GM19035 (cell line): ENCODE measurements around the gene FAAP20.

ENCODE experiments used
- ATAC-seq: cut with Tn5 transposase; IDR thresholded peaks from one replicate; pipeline ENCODE4 v1.9.1; 2021; ENCODE audit not compliant: unreplicated experiment

Gene FAAP20

DNA sequence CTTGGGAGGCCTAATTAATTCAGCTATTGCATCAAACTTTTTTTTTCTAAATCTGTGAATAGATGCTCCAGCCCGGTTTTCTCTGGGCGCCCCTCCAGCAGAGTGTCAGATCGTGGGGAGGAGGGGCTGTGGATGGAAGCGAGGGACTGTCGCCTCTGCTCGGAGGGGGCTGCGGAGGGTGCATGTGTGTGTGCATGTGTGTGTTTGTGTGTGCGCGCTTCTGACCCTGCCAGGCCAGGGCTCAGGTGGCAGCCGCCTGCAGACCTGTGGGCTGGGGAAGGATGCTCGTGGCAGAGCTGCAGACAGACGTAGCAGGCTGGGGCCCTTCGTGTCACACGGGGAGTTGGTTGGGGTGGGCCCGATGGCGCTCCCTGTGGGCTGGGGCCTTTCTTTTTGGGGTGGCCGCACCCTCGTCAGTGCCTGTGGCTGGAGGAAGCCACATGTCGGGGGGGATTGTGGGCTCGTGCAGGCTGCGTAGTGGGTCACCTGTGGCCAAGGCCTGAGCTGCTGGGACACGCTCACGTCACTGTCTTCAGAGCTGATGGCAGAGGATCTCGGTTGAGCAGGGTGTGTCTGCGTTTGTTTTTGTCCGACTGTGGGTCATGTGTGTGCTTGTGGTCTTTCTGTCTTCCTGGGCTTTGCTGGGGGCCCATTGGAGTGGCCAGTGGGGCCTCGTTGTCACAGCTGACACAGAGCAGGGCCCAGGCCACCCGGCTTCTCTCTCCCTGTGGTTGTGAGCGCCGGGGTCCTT is 36.4 kb upstream of the FAAP20 start:
- no peak for ATAC-seq

DNA sequence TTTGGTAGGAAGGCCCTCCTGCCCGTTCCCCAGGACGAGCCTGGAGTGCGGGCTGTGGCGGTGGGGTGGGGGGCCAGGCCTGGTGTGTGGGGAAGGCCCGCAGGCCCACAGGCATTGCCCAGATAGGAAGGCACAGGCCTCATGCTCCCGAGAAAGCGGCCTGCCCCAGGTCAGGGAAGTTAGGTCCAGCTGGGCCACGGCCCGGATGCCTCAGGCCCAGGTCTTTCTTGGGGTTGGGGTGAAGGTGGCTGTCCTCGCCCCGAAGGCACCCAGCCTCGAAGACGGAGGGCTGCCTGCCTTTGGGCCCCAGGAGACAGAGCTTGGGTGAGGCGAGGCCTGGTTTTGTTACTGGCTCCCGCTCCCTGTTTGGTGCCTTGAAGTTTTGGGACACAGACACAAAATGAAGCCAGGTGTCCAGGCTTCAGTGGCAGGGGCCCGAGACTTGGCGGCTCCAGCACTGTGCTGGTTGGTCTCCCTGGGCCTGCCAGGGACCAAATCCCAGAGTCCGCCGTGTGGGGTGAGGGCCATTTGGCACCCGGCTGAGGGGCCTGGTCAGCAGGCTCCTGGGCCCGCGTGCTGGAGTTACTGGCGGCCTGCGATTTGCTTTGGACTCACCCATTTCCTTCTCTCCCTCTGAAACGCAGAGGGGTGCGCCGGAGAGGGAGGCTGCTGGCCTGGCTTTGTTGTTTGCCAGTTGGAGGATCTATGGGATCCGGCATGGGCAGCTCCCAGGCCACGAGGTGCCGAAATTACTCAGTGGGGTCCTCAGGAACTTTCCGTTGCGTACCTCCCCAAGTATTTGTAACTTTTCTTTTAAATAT is 35.5 kb upstream of the FAAP20 start:
- no peak for ATAC-seq

DNA sequence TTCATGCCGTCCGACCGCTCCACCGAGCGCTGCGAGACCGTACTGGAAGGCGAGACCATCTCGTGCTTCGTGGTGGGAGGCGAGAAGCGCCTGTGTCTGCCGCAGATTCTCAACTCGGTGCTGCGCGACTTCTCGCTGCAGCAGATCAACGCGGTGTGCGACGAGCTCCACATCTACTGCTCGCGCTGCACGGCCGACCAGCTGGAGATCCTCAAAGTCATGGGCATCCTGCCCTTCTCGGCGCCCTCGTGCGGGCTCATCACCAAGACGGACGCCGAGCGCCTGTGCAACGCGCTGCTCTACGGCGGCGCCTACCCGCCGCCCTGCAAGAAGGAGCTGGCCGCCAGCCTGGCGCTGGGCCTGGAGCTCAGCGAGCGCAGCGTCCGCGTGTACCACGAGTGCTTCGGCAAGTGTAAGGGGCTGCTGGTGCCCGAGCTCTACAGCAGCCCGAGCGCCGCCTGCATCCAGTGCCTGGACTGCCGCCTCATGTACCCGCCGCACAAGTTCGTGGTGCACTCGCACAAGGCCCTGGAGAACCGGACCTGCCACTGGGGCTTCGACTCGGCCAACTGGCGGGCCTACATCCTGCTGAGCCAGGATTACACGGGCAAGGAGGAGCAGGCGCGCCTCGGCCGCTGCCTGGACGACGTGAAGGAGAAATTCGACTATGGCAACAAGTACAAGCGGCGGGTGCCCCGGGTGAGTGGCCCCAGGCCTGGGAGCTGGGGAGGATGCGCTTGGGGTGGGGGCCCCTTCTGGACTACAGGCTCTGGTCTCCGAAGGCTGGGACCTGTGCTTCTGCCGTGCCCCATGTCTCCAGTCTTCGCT is 34.7 kb upstream of the FAAP20 start:
- no peak for ATAC-seq

DNA sequence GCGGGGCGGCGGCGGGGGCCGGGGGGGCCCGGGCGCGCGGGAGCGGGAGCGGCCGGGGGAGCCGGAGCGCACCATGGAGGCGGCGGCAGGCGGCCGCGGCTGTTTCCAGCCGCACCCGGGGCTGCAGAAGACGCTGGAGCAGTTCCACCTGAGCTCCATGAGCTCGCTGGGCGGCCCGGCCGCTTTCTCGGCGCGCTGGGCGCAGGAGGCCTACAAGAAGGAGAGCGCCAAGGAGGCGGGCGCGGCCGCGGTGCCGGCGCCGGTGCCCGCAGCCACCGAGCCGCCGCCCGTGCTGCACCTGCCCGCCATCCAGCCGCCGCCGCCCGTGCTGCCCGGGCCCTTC is 34.1 kb upstream of the FAAP20 start:
- ATAC-seq: no peak

DNA sequence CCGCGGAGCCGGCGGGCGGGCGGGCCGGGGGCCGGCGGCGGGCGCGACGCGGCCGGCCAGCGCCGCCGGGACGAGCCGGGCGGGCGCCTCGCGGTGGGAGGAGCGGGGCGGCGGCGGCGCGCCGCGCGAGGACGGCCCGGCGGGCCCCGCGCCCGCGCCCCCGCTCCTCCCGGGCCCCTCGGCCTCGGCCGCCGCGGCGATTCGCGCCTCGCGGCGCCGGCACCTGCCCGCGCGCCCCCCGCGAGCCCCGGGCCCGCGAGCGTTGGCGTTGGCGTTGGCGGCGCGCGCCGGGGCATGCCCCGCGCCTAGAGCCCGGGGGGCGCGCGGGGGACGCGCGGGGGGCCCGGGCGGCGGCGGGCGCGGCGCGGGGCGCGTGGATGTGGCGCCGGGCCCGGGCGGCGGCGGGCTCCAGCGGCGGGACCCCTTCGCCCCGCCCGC is 33.6 kb upstream of the FAAP20 start, which contains the start of gene SKI:
Gene SKI, plus strand, starts transcription at position 163 of the 438 bp plus-strand sequence. CDS start 448 bp downstream, outside the sequence.
- no peak for ATAC-seq

DNA sequence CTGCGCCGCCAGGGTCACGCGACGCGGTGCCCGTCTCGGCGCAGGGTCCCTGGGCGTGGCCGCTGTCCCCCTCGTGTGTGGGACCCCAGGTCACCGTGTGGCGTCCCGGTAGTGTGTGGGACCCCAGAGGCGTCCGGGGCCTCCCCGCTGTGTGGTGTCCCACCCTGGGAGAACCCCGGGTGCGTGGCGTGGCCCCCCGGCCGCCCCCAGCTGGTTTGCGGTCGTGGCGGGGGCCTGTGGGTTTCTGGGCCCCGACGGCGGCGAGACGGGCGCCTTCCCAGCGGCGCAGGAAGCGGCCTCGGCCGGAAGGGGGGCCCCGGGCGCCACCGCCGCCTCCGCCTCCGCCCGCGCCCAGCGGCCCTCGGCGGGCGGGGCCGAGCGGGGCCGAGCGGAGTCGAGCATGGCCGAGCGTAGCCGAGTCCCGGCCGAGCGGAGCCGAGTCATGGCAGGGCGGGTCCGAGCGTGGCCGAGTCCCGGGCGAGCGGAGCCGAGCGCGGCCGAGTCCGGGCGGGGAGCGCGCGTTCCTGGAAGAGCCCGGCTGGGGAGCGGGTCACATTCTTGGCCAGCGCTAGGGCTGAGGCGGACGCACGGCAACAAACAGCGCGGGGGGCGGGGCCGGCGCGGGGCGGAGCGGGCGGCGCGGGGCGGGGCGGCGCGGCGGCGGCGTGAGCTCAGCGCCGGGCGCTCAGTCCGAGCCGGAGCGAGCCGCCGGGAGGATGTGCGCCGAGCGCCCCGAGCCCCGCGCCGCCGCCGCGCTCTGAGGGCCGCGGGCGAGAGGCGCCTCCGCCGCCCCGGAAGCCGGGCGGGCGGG is 33.0 kb upstream of the FAAP20 start:
- ATAC-seq: peak; percentile 88

DNA sequence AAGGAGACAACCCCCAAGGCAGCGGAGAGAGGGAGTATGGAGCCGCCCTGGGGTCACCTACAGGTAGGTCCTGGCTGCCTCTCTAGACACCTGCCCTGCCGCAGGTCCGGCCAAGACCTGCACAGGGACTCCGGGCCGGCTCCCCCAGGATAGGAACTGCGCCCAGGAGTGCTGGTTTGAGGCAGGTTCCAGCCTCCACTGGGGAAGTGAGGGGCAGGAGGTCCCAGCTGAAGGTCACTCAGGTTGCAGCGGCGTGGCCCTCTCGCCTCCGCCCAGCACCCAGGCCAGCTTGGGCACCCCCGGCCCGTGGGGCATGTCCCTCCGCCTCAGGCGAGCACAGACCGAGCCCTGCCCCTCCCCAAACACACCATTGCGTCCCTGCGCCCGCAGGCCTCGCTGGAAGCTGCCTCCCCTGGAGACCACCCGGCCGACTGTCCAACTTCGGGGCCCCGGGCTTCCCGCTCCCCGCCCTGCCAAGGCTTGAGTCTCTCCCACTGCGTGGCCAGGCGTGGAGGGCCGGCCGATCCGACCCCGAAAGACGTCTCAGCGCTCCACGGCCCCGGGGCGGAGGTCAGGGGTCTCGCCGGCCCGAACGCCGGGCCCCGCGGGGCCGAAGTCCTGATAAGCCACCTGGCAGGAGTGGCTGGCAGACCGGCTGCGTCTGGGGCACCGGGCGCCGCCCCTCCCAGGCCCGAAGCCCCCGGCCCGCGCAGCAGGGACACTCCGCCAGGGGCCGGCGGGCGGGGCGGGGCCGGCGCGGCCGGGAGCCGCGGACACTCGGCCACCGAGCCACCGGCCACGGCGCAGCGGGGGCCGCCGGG is 32.2 kb upstream of the FAAP20 start:
- ATAC-seq: peak; percentile 10

DNA sequence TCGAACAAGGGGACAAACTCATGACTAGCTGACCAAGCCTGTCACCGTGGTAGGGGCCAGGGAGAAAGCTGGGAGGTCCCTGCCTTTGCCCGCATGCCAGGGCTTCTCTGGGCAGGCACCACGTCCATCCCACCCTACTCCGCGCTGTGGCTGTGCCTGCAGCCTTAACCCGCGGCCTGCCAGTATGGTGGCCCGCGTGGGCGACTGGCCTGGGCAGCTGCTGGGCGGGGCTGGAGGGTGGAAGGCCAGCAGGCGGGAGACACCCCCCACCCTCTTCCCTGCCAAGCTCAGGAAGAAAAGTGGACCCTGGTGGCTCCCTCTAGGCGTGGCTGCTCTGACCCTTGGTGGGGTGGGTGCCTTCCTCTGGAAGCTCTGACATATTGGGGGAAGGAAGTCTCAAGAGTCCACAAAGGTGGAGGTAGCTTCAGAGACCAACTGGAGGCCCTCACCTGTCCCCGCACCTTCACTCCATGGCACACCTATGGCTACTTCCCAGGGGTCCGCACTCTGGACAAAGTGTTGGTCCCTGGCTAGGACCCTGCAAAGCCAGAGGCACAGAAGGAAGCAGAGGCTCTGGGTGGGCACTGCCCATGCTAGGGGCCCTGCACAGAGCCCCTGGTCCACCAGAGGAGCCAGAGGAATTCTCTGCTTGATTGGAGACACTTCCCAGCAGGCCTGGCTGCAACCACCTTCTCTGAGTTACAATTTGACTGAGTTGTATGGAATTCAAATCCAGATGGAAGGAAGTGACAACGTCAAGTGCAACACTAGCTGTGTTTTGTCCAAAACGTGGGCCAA is 30.3 kb upstream of the FAAP20 start:
- no peak for ATAC-seq

DNA sequence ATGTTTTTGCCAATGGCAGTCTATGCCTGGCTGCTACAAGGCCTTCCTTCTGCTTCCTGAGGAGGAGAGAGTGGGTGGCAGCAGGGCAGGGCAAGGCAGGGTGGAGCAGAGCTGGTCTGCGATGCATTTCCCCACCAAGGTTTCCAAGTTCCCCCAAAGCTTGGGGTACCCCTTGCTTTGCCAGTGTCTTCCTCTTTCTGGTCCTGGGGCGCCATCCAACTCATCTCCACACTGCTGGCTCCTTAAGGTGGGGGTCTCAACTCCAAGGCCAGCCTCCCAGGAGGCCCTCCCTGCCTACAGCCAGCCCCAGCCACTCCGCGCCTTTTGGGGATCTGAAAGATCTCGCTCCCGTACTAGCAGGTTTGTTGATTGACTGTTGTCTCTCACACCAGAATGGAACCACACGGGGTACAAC is 29.6 kb upstream of the FAAP20 start:
- ATAC-seq: no peak

DNA sequence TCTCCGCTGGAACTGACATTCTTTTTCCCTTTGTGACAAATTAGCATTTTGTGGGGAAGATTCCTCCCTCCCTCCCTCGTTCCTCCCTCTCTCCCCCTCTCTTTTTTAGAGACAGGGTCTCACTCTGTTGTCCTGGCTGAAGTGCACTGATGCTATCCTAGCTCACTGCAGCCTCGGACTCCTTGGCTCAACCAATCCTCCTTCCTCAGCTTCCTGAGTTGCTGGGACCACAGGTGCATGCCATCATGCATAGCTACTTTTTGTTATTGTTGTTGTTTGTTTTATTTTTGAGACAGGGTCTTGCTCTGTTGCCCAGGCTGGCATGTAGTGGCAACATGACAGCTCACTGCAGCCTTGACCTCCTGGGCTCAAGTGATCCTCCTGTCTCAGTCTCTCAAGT is 26.7 kb upstream of the FAAP20 start:
- no peak for ATAC-seq

DNA sequence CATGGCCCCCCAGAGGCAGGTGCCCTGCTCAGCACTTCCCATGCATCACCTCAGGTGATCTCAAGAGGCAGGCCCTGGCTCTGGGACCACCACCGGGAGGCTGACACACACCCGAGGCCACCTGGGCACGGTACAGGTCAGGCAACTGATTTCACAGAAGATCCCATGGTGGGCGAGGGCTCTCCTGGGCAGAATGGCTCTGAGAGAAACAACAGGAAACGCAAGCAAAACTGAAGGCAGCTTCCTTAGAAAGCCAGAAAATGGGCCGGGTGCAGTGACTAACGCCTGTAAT is 22.1 kb upstream of the FAAP20 start:
- ATAC-seq: no peak

DNA sequence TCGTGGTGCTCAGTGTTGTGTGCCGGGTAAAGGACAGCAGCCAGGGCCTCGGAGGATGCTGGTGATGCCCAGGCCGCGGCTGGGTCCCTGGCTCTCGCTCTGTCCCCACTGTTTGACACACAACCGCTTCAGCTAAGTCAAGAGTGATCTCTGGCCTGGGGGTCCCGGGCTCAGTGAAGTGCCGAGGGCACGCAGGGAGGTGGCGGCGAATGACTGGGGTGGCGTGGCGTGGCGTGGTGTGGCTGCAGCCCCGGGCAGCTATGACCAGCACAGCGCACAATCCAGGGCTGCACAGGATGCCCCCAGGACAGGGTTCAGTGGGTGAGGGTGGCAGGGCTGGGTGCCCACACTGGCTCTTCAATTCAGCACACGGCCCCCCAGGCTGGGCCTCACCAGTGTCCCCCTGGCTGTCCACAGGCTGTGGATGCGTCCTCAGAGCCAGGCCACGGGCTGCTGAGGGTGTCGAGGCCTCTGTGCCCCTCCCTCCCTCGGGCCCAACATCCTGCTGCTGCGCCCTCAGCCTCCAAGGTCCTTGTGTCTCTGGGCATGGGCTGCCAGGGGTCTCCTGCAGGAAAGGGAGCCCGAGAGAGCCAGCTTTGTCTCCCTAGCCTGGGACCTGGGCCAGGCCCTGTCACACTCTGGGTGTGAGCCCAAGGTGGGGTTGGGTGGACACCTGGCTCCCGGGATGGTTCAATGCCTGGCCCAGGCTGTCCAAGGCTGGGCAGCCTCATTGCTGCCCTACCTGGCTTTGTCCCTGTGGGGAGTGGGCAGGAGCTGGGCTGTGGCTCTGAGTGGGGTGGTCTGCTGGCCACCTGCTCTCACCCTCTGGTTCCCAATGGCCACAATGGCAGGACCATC is 21.6 kb upstream of the FAAP20 start:
- ATAC-seq: no peak

DNA sequence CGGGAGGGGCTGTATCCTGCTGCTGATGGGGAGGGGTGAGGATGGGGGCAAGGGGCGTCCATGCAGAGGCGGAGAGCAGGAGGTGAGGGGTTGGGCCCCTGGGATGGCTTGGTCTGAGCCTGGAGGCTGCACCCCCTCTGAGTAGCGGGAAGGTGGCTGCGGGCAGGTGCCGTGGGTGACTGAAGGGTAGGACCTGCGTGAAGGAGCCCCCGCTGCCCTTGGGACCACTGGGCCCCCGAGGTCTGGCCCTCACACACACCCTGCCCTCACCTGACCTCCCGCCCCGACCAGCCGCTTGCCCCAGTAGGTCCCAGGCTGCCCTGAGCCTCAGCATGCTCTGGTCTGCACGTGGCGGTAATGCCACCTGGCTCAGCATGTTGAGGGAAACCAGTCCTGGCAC is 20.8 kb upstream of the FAAP20 start:
- ATAC-seq: no peak

DNA sequence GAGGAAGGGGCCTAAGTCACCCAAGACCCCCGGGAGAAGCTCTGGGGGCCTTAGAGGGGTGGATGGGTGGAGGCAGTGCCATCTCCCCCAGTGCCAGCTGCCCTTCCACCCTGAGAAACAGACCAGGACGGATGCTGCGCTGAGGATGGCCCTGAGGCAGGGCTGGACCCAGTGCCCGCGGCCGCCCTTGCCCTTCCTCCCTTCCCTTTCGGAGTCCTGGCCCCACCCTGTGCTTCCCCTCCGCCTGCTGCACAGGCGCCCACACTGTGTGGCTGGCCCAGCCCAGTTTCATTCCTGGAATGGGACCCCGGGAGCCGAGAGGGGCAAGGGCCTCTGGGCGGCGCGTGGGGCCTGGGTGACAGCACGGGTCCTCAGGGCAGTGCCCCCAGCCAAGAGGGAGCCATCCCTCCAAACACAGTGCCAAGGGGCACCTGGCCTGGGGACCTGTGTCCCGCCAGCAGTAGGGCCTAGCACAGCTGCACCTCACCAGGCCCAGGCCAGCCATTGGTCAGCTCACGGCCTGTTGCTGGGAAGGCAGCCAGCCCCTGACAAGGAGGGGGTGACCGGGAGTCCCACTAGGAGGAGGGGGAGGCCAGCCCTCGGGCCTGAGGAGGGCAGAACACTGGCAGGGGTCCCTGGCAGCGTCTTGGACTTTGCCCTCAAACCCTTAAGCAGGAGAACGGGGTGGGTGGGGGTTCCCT is 20.1 kb upstream of the FAAP20 start:
- no peak for ATAC-seq

DNA sequence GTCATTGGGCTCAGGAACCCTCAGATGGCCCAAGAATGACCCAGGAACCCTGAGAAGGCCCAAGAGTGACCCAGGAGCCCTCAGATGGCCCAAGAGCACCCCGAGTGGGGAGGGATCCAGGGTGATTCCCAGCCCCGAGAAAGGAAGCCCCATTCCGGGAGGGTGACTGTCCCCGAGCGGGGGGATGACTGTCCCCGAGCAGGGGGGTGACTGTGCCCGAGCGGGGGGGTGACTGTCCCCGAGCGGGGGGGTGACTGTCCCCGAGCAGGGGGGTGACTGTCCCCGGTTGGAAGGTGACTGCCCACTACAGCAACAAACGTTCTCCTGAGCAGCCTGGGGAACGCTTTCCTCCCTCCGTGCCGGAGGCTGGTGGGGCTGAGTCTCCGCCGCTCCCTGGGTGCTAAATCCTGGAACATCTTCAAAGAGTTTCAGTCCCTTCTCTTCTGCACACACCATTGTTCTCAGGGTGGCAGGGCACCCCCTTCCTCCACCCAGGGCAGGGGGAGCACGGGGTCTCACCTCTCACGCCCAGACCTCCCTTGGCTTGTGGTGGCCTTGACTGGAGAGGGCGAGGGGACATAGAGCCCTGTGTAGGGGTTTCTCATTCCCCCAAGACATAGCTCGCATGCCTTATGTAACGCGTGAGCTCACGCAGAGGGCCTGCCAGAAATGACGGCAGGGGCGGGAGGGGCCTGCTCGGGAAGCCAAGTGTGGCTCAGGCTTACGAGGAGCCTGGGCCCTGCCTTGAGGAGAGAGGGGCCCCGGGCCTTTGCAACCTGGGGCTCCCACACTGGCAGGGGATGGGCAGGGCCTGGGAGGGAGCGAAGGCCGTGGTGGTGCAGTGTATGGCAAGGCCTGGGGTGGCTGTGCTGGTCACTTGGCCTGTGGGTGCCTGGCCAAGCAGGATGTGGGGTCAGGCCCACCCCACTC is 19.3 kb upstream of the FAAP20 start:
- no peak for ATAC-seq
